GM19372 (cell line): ENCODE results near the gene PDE4D.

Source experiments
- ATAC-seq: cut with Tn5 transposase; IDR thresholded peaks from one replicate; pipeline ENCODE4 v1.9.1; 2021; ENCODE audit warnings: mild to moderate bottlenecking, low read depth, moderate library complexity; ENCODE audit not compliant: unreplicated experiment

The PDE4D gene

GRCh38 chr5:59257488-59258400, 635.8 kb downstream of the PDE4D start:
- no peak for ATAC-seq

GRCh38 chr5:59256331-59256730, 637.2 kb downstream of the PDE4D start:
- no peak for ATAC-seq

- ATAC-seq: no peak
These were observed 639.4 kb downstream of the PDE4D start for GRCh38 chr5:59254055-59254687.

- ATAC-seq: no peak
These were observed 639.9 kb downstream of the PDE4D start for GRCh38 chr5:59253625-59254024.

GRCh38 chr5:59251627-59252026, 641.9 kb downstream of the PDE4D start:
- no peak for ATAC-seq

GRCh38 chr5:59249726-59250125, 643.8 kb downstream of the PDE4D start:
- ATAC-seq: no peak

GRCh38 chr5:59249160-59249559, 644.4 kb downstream of the PDE4D start:
- no peak for ATAC-seq

GRCh38 chr5:59246882-59247281, 646.6 kb downstream of the PDE4D start:
- no peak for ATAC-seq

- ATAC-seq: no peak
These were observed 647.2 kb downstream of the PDE4D start for GRCh38 chr5:59246145-59246869.

GRCh38 chr5:59245198-59245597, 648.3 kb downstream of the PDE4D start:
- ATAC-seq: no peak

- ATAC-seq: no peak
These were observed 652.0 kb downstream of the PDE4D start for GRCh38 chr5:59241552-59241951.

- ATAC-seq: no peak
These were observed 652.4 kb downstream of the PDE4D start for GRCh38 chr5:59241119-59241518.

GRCh38 chr5:59238126-59238902, 655.2 kb downstream of the PDE4D start:
- no peak for ATAC-seq

- no peak for ATAC-seq
These were observed 656.5 kb downstream of the PDE4D start for GRCh38 chr5:59236986-59237385.

GRCh38 chr5:59236448-59236847, 657.1 kb downstream of the PDE4D start:
- ATAC-seq: no peak

GRCh38 chr5:59234236-59234635, 659.3 kb downstream of the PDE4D start:
- no peak for ATAC-seq

GRCh38 chr5:59231221-59231931, 662.1 kb downstream of the PDE4D start:
- no peak for ATAC-seq

GRCh38 chr5:59222687-59223511, 670.6 kb downstream of the PDE4D start:
- no peak for ATAC-seq

- no peak for ATAC-seq
These were observed 671.8 kb downstream of the PDE4D start for GRCh38 chr5:59221769-59222168.
